ENCODE measurements around the gene RRP8.

RRP8 gene

DNA sequence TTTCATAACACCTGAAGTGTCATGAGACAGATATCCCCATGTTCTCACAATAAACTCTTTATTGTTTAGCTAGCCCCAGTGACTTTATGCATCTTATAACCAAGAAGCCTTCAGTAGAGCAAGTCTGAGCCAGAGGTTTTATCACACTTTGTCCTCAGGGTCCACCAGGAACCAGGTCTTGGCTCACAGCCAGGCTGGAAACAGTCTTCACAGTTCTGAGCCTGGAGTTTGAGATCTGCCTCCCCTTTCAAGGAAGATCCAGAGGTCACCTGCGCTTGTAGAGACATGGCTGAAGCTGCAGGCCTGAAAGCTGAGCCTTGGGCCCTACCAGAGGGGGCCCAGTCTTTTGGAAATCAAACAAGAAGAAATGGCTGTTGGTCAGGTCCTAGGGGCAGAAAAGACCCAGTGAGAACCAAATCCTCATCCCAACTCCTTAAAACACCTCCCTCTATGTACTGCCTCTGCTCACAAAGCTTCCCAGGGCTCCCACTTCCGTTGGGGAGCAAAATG is 3.5 kb downstream of the RRP8 start:
- no peak for DNase-seq (ENCODE audit: low spot score)

DNA sequence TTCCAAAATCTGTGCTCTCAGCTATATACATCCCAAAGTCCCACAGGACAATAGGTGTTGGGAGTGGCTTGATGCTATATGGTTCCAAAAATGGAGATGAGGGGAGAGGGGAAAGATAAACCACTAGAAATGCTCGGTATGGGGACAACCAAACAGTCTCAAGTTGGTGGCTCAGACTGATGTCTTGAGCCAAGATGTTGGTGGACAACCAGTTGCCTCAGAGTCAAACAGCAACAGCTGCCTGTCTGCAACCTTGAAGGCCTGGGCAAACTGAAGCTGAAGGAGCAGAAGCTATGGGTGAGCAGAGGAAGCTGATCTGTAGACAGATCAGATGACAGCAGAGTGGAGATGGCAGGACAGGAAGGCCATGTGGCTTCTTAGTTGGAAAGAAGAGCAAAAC is 4.0 kb downstream of the RRP8 start:
- DNase-seq (ENCODE audit: low spot score): no peak

DNA sequence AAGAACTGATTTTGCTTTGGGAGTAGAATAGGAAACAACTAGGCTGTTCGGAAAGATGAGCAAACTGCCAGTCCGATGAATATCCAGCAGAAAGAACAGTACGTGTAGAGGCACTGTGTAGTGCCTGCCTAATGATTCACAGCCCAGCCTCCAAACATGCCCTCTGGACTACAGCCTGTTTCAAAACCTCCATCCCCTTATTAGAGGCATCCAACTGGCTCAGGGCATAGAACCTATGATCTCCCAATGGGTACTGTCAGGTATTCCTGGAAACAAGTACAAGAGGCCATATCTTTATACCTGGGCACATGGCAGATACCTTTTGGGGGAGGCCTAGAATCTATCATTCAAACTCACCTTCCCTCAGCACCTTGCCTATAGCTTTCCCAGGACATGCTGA is 4.9 kb downstream of the RRP8 start:
- DNase-seq (ENCODE audit: low spot score): no peak

DNA sequence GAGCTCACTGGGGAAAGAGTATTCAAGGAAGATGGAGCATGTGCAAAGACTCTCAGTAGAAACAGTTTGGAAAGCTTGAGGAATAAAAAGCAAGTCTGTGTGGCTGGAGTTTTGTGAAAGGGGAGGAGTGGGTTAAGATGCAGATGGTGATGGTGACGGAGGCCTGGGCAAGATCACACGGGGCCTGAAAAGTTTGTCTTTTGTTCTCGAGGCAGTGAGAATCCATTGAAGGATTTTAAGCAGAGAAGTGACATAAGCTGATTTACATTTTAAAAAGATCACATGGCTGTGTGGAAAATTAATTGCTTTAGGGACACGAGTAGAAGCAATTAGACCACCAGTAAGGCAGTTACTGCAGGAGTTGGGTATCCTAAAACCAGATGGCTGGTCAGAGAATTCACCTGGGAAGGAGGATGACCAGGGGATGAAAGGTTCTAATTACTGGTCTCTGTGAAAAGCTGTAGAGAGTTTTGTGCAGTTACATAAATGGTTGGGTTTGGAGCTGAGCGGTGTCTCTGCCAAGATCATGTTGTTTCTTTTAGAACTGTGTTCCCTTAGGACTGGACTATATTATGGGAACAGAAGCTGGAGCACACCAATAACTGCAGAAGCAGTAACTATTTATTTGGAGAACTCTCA is 7.1 kb downstream of the RRP8 start:
- DNase-seq (ENCODE audit: low spot score): no peak

DNA sequence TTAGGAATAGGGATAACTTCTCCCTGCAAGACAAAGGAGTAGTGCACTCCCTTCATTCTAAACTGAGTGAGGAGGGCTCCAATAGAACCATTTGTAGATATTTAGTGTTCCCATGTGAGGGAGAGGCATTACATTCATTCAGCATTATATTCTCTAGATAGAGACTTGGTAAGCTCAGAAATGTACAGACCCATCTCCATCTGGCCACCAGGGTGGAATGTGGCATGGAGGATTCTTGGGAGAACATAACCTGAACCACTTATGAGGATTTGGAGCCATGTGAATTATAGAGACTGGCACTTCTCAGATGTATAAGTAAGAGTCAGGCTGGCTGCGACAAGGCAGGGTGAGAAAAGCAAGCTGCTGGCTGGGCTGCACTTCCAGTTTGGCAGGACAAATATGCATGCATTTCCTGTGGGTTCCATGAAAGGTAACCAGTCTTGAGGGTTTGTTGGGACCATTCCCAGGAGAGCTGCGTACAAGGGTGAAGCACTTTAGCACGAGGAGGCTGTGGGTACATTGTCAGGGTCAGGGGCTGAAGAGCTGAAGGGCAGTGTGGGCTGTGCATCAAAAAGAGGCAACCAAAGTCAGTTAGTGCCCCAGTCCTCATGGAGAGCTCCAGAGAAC is 9.2 kb downstream of the RRP8 start:
- DNase-seq (ENCODE audit: low spot score): no peak

DNA sequence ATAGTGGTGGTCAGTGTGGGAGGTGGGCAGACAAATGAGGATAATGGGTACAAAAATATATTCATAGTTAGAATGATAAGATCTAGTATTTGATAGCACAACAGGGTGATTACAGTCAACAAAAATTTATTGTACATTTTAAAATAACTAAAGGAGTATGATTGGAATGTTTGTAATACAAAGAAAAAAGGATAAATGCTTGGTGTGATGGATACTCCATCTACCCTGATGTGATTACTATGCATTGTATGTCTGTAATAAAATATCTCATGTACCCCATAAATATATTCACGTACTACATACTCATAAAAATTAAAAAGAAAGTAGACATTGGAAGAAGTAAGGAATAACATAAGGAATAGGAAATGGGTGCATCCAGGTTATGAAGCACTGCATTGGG is 15.4 kb downstream of the RRP8 start:
- DNase-seq (ENCODE audit: low spot score): no peak

DNA sequence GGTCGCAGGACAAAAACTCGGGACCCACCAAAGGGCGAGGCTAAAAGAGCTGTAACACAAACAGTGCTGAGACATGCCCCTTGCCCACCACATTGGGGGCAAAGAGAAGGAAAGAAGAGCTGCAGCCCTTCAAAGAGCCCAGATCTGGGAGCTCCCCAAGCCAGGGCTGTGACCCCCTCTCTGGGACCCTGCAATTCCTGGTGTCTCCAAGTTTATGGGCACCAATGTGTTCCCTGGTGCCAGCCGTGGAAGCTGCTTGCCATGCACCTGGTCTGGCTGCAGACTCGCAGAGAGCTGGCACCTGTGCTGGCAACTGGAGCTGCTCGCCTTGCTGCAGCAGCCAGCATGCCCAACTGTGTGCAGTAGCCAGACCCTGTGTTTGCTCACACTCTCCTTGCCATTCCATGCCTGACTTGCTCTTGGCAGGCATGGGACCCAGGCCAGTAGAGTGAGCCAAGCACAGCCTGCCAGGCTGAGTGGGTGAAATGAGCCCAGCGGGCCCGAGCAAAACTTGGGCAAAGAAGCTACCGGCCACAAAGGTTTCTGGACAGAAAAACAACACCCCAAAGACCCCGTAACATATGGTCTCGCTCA is 16.0 kb downstream of the RRP8 start:
- DNase-seq (ENCODE audit: low spot score): no peak

DNA sequence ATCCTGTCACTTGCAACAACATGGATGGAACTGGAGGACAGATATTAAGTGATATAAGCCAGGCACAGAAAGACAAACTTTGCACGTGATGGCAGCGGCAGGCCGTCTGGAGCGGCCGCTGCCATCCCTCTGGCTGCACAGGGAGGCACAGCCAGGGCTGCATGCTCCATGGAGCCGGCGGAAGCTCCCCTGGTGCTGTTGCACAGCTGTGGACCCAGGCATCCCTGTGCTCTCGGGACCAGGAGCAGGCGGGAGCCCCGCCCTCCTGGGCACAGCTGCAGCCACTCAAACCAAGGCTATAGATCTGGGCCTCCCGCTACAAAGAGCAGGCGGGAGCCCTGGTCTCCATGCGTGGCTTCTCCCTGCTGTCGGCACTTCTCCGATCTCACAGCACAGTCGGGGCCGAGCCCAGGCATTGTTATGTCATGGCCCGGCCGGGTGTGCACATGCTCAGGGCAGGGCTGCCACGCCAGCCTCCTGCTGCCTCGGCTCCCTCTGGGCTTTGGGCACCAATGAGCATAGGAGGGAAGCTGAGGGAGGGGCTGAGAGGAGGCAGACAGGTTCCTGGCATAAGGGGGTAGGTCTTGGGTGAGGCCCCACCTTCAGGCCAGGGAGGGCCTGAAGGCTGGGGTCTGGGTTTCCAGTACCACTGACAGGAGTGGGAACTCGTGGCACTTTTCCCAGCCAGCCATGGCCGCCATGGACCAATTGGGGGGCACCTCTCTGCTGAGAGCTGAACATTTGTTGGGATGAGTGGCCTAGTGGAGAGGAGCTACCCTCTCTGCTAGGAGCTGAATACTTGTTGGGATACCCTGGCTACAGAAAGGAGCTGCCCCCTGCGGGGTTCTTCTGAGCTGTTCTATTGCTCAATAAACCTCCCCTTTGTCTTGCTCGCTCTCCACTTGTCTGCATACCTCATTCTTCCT is 16.7 kb downstream of the RRP8 start:
- DNase-seq (ENCODE audit: low spot score): no peak

DNA sequence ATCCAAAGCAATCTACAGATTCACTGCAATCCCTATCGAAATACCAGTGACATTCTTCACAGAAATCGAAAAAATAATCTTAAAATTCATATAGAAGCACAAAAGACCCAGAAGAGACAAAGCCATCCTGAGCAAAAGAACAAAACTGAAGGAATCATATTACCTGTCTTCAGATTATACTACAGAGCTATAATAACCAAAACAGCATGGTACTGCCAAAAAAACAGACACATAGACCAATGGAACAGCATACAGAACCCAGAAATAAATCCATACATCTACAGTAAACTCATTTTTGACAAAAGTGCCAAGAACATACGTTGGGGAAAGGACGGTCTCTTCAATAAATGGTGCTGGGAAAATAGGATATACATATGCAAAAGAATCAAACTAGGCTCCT is 18.9 kb downstream of the RRP8 start:
- DNase-seq (ENCODE audit: low spot score): no peak

DNA sequence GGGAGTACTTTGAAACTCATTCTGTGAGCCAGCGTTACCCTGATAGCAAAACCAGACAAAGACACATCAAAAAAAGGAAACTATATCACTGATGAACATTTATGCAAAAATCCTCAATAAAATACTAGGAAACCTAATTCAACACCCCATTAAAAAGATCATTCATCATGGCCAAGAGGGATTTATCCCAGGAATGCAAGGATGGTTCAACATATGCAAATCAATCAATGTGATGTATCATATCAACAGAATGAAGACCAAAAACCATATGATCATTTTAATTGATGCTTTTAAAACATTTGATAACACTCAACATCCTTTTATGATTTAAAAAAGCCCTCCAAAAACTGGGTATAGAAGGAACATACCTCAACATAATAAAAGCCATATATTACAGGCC is 19.8 kb downstream of the RRP8 start:
- no peak for DNase-seq (ENCODE audit: low spot score)

DNA sequence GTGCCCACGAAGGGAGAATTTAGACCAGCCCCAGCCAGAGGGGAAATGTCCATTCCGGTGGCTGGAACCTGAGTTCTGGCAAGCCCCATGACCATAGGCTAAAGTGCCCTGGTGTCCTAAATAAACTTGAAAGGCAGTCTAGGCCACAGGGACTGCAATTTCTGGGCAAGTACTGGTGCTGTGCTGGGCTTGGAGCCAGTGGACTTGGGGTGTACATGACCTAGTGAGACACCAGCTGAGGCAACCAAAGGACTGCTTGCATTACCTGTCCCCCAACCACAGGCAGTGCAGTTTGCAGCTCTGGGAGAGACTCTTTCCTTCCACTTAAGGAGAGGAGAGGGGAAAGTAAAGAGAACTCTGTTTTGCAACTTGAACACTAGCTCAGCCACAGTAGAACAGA is 23.7 kb downstream of the RRP8 start:
- no peak for DNase-seq (ENCODE audit: low spot score)

DNA sequence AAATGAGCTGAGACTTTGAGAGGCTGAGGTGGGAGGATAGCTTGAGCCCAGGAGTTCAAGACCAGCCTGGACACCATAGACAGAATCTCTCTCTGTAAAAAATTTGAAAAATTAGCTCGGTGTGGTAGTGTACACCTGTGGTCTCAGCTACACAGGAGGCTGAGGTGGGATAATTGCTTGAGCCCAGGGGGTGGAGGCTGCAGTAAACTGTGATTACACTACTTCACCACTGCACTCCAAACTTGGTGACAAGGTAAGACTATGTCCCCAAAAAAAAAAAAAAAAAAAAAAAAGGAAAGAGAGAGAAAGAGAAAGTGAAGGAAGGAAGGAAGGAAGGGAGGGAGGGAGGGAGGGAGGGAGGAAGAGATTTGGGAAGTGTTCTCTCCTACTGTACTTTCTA is 25.3 kb downstream of the RRP8 start:
- no peak for DNase-seq (ENCODE audit: low spot score)

DNA sequence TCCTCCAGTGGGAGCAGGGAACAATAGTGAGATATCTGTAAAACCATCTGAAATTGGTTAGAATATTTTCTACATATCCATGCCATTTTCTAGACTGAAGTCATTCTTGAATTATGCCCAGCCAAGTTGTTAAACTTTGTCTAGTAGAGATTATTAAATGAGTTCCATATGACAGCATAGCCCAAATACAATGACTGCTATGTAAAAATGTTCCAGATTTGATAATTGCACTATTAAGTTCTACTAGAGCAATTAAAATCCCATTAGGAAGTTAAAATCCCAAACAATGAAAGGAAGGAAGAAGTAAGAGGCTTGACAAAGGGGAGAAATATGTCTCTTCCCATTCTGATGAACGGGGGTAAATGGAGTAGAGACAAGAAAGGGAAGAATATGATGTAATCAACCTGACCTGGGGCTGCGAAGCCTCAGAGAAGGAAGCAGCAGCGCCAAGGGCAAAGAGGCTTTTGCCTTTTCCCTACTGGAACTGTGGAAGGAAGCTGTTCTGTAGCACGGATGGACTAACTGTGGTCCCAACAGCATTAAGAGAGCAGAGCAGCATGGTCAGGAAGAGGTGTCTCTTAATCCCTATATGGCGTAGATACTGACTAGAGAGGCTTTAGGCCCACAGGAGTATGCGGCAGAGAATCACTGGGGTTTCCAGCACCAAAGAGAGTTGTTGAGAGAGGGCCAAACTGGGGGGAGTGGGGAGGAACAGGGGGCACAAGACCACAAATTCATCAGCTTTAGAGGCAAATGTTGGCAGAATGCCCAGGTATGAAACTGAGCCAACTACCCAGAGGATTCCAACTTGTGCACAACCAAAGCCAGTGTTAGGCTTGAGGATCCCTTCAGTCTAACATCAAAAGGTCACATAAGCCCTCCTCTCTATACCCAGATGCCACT is 26.7 kb downstream of the RRP8 start:
- DNase-seq (ENCODE audit: low spot score): no peak

DNA sequence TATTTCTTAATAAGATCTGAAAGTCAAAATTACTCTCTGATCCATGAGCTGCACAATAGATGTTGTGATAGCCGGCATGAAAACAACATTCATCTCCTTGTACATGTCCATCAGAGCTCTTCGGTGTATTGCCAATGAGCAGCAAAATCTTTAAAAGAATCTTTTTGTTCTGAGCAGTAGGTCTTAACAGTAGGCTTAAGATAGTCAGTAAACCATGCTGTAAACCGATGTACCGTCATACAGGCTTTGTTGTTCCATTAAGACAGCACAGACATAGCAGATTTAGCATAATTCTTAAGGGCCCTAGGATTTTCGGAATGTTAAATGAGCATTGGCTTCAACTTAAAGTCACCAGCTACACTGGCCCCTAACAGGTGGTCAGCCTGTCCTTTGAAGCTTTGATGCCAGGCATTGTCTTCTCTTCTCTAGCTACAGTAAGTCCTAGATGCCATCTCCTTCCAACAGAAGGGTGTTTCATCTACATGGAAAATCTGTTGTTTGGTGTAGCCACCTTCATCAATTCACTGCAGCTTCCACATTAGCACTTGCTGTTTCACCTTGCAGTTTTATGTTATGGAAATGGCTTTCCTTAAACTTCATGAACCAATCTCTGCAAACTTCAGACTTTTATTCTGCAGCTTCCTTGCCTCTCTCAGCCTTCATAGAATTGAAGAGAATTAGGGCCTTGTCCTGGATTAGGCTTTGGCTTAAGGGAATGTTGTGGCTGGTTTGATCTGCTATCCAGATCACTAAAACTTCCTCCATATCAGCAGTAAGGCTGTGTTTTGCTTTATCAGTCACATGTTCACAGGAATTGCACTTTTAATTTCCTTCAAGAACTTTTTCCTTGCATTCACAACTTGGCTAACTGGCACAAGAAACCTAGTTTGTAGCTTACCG is 28.4 kb downstream of the RRP8 start:
- no peak for DNase-seq (ENCODE audit: low spot score)

DNA sequence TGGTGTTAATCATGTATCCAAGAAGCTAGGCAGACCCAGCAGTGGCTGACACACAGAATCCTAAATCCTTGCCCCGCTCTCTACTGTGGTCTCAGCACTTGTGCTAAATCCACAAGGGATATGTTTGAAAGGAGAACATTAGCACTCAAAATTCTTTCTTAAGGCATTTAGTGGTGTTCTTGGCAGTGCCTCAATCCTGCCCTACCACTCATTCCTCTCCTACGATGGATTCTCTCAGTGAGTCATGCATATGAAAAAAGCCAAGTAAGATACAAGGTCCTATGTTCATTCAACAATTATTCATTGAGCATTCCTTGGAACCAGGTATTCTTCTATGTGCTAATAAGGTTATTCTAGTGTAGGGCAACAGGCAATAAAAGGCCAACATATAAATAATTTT is 31.2 kb downstream of the RRP8 start:
- DNase-seq (ENCODE audit: low spot score): no peak

DNA sequence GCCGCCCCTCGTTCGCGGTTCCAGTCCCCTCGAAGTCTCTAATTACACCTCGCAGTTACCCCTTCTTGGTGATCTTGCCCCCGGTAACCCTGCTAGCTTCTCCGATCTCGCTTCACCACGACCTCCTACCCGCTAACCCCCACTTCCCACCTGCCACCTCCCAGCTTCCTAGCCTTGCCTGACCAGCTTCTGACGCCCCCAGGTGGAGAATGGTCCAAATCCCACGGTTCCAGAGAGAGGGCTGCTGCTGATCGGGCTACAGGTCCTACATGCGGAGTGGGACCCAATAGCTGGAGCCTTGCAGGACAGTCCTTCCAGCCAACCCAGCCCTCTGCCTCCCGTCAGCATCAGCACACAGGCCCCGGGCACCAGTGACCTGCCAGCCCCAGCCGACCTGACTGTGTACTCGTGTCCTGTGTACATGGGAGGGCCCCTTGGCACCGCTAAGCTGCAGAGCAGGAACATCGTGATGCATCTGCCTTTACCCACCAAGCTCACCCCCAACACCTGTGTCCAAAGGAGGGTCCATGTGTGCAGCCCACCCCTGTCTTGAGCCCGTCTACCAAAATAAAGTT is 31.9 kb downstream of the RRP8 start:
- no peak for DNase-seq (ENCODE audit: low spot score)

DNA sequence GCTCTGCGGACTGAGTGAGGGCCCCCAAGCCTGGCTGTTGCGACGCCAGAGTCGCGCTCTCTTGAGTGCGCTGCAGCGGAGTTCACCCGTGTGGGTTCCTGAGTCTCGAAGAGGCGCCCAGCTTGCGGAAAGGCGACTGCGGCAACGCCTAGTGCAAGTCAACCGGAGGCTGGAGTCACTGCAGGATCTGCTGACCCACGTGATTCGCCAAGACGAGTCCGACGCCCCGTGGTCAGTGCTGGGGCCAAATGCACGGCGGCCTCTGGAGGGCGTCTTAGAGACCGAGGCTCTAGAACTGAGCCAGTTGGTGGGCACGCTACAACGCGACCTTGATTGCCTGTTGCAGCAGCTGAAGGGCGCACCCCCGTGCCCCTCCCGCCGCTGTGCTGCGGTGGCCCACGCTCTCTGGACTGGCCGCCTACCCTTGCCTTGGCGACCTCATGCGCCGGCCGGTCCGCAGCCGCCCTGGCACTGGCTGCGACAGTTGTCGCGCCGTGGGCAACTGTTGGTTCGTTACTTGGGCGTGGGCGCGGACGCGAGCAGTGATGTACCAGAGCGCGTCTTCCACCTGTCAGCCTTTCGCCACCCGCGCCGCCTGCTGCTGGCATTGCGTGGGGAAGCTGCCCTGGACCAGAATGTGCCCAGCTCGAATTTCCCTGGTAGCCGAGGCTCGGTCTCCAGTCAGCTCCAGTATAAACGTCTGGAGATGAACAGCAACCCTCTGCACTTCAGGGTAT is 32.6 kb downstream of the RRP8 start:
- no peak for DNase-seq (ENCODE audit: low spot score)

DNA sequence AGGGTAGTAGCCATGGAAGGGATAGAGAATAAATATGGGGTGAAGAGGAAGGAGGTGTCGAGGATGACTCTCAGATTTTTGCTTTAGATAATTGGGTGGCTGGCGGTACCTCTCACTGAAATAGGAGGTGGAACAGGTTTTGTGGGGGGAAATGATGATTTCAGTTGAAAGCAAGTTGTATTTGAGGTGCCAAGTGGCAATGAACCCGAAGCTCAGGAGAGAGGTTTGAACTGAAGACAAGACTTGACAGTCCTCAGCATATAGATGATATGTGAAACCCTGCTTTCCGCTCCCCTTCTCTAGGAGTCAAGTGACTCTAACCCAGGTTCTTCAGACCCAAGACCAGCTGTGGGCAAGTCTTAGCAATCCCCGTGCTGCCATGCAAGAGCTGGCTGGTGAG is 33.7 kb downstream of the RRP8 start:
- no peak for DNase-seq (ENCODE audit: low spot score)

DNA sequence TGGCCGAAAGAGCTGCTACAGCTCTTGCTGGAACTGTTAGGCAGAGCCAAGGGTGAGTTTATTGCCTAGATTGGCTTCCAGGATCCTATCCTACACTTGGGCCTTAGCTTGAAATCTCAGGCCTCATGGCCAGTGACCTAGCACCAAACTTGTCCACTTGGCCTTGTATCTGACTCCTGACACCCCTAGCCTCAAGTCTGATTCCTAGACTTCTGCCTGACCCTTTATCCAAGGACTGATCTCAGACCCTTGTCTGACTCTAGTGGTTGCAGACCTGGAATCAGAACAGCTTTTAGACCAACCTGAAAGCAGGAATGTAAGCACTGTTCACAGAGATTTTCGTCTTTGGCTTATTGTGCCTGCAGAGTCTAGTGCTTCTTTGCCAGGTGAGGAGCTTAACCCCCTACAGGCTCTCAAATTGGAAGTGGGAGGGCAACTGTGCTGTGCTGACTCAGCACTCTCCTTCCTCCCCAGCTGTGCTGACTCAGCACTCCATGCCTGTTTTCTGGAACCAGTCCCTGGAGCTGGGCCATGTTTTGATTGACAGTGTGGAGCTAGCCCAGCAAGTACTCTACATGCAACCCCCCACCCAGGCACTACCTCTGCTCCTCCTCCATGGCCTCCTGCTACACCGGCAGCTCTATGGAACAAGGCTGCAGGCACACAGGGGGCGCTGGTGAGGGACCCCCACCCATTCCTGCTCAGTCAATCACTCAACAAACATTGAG is 35.1 kb downstream of the RRP8 start:
- no peak for DNase-seq (ENCODE audit: low spot score)

Measured in CD4-positive, alpha-beta T cell treated with Interleukin-15 for 4 hours (primary cell).